ENCODE results near the gene TGIF1.

Gene TGIF1

GRCh38 chr18:3485153-3486149, 35.5 kb downstream of the TGIF1 start:
- peak; percentile 21 to 36 for ATAC-seq

- ATAC-seq, result no peak
These were observed 36.5 kb downstream of the TGIF1 start for GRCh38 chr18:3486512-3486911.

- no peak for ATAC-seq
These were observed 39.5 kb downstream of the TGIF1 start for GRCh38 chr18:3489462-3489861.

DNA sequence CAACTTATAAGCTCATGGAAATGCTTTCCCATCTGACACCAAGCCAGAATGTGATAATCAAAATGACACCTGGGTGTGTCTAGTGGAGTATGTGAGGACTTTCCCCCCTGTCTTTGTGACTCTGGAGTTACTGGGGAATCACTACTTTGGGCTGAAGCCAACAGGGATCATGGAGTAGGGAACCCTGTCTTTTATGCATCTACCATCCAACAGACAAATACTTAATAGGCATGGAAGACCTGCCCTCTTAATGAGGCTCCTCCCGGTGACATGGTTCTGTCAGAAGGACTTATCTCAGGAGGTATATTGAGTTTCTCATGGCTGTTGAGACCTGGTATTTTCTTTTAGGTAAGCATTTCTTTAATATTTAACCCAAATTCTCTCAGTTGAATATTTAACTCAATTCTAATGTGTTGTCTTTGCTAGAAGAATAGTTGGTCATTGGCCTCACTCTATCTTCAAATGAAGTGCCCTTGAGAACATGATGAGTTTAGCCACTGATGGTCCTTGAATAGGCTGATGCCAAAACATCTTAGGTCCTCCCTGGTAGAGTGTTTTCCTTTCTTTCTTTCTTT, 42.1 kb downstream of the TGIF1 start:
- ATAC-seq, result no peak

DNA sequence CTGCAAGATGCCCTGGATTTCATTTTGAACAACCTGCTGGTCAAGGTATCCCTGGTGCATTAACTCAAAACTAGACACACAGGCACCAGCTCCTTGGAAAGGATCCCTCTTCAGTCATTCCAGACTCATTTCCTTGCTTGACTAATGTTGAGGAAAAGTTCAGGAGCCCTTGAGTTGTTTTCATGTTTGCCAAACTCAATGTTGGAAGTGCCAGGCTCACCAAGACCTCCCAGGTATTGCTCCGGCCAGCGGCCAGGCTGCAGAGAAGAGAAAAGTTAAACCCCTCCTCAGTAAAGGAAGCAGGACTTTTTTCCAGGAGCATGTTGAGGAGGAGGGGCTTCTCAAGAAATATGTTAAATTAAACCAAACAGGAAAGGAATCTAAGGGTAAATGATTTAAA, 42.7 kb downstream of the TGIF1 start:
- ATAC-seq, result no peak

- no peak for ATAC-seq
These were observed 43.7 kb downstream of the TGIF1 start for GRCh38 chr18:3493501-3494244.

GRCh38 chr18:3494245-3494526, 44.2 kb downstream of the TGIF1 start:
- ATAC-seq, result no peak

- no peak for ATAC-seq
These were observed 44.6 kb downstream of the TGIF1 start for GRCh38 chr18:3494569-3494968.

GRCh38 chr18:3495691-3496430, 45.9 kb downstream of the TGIF1 start:
- ATAC-seq, result no peak

GRCh38 chr18:3498698-3499471, 48.9 kb downstream of the TGIF1 start:
- peak in 1 of 2 donors; percentile 30 for ATAC-seq

GRCh38 chr18:3499501-3499900, 49.5 kb downstream of the TGIF1 start:
- no peak for ATAC-seq

- ATAC-seq, result no peak
These were observed 50.0 kb downstream of the TGIF1 start for GRCh38 chr18:3500016-3500415.

GRCh38 chr18:3502650-3503049, 52.7 kb downstream of the TGIF1 start:
- ATAC-seq, result no peak

- no peak for ATAC-seq
These were observed 54.7 kb downstream of the TGIF1 start for GRCh38 chr18:3504637-3505036.

DNA sequence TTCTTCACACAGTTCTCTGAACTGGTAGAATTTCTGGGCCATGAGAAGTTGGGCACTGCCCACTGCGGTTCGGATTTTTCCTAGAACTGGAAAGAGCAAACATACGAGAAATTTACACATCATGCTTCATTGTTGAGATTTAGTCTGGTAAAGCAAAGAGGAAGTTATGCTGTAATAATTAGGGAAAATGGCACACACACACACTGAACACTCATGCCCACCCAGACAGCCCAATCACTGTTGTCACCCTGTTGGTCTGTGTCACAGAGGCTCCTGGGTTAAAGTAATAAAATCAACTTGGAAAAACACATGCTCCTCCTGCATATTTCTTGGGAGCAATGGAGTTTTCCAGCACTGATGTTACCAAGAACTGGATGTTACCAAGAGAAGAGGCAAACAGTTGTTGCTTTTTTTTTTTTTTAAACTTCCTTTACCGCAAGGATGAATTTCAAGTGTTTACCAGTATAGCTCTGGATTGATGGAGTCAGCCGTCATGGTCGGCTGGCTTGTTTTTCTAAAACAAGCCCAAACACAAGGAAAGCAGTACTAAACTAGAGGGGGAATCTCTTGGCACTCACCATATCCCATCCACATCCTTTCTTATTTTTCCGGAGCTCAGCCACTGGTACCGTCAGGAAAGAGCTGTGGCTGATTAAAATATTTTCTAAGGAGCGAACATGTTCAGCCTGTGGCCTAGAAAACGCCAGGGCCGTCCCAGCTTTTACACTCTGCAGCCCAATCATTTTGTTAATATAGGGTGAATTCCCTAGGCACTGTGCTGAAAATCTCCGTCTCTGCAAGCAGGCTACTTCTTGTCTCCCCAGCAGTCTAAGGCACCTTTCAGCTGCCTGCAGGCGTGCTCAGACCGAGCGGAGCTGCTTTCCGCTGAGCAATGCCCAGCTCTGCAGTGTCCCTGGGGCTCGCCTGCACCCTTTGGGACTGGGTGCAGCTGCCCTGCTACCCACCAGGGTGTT, 58.9 kb downstream of the TGIF1 start:
- ATAC-seq, result no peak

Measured in activated CD4-positive, CD25-positive, alpha-beta regulatory T cell treated with anti-CD3 and anti-CD28 coated beads, Interleukin-2, amount 50 U/mL, for 24 hours (primary cell).